Measurements from ENCODE around the gene GGCT.

Gene GGCT

DNA sequence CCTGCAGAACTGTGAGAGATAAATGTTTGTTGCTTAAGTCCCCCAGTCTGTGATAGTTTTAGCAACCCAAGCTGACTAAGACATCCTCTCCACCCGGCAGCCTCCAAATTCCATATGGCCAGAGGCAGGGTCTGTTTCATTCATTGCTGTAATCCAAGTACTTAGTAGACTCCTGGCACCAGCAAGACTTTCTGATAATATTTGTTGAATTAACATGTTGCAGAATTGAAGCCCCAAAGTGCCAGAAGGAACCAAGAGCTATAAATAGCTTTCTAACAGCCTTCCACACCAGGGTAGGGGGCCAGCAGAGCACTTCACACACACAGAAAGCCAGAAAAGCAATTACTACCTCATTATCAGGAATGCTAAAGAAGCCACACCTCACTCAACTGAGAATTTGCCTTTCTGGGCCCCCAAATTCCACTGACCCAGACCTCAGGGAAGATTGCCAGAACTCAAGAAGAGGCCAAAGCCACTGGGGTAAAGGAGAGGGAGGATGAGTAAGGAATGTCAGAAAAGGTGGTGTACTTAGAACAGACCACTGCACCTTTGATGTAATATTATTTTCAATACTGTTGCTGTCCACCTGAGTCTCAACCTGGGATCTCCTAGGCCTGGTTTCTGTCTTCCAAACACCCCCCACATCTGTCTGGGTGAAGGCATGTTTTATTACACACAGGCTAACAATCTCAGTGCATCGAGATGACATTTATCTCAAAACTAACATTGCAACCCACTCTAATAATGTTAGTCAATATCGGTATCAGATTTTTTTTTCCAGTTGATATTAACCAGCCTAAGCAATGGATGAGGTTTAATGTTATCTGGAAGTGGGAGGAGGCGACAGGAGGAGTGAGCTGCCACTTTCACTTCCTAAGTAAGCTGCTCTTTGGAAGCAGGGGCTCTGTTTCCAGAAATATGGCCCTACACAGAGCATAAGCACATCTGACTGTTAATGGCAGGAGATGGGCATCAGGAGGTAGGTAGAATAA is 31.5 kb downstream of the GGCT start:
- ChIA-PET POLR2A (no interaction called here), CTCF (interaction anchor here (0.7 kb wide), 1 partner anchor 12 kb away, joined by 3 read pairs; no protein-coding TSS in a partner anchor)
- H3K4me3 ChIP-seq (ENCODE audit: low read depth, low read length): no peak overlapping the region
- no peaks in the 10 kb centered on the region for H3K9me3 ChIP-seq (ENCODE audit: control insufficient read depth, insufficient read depth, low read depth, low read length)
- peaks cover 0 to 4% of the 10 kb centered on the region in 2 experiments; a peak in 1 of 3 replicates for H3K36me3 ChIP-seq (ENCODE audit: control insufficient read depth in 2 of 2, insufficient read depth in 1 of 2, low read length in 2 of 2)
- TF ChIP-seq ZNF837 (tag by site-specific recombination; IDR thresholded peaks at IDR 0.05) (no peak), ZNF521 (tag by site-specific recombination; IDR thresholded peaks at IDR 0.05) (no peak), ZNF621 (tag by site-specific recombination; IDR thresholded peaks at IDR 0.05) (no peak), ZEB2 (tag by site-specific recombination; IDR thresholded peaks at IDR 0.05) (no peak), ZNF423 (tag by site-specific recombination; IDR thresholded peaks at IDR 0.05) (no peak), ZNF664 (tag by site-specific recombination; IDR thresholded peaks at IDR 0.05) (no peak)
- TF ChIP-seq, protein P1, sequence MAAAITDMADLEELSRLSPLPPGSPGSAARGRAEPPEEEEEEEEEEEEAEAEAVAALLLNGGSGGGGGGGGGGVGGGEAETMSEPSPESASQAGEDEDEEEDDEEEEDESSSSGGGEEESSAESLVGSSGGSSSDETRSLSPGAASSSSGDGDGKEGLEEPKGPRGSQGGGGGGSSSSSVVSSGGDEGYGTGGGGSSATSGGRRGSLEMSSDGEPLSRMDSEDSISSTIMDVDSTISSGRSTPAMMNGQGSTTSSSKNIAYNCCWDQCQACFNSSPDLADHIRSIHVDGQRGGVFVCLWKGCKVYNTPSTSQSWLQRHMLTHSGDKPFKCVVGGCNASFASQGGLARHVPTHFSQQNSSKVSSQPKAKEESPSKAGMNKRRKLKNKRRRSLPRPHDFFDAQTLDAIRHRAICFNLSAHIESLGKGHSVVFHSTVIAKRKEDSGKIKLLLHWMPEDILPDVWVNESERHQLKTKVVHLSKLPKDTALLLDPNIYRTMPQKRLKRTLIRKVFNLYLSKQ (tag by site-specific recombination; IDR thresholded peaks at IDR 0.05; ENCODE audit: borderline replicate concordance): no peak
- TF ChIP-seq, protein P2, sequence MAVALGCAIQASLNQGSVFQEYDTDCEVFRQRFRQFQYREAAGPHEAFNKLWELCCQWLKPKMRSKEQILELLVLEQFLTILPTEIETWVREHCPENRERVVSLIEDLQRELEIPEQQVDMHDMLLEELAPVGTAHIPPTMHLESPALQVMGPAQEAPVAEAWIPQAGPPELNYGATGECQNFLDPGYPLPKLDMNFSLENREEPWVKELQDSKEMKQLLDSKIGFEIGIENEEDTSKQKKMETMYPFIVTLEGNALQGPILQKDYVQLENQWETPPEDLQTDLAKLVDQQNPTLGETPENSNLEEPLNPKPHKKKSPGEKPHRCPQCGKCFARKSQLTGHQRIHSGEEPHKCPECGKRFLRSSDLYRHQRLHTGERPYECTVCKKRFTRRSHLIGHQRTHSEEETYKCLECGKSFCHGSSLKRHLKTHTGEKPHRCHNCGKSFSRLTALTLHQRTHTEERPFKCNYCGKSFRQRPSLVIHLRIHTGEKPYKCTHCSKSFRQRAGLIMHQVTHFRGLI (tag by site-specific recombination; IDR thresholded peaks at IDR 0.05): no peak
- TF ChIP-seq, protein P3, sequence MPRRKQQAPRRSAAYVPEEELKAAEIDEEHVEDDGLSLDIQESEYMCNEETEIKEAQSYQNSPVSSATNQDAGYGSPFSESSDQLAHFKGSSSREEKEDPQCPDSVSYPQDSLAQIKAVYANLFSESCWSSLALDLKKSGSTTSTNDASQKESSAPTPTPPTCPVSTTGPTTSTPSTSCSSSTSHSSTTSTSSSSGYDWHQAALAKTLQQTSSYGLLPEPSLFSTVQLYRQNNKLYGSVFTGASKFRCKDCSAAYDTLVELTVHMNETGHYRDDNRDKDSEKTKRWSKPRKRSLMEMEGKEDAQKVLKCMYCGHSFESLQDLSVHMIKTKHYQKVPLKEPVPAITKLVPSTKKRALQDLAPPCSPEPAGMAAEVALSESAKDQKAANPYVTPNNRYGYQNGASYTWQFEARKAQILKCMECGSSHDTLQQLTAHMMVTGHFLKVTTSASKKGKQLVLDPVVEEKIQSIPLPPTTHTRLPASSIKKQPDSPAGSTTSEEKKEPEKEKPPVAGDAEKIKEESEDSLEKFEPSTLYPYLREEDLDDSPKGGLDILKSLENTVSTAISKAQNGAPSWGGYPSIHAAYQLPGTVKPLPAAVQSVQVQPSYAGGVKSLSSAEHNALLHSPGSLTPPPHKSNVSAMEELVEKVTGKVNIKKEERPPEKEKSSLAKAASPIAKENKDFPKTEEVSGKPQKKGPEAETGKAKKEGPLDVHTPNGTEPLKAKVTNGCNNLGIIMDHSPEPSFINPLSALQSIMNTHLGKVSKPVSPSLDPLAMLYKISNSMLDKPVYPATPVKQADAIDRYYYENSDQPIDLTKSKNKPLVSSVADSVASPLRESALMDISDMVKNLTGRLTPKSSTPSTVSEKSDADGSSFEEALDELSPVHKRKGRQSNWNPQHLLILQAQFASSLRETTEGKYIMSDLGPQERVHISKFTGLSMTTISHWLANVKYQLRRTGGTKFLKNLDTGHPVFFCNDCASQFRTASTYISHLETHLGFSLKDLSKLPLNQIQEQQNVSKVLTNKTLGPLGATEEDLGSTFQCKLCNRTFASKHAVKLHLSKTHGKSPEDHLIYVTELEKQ (tag by site-specific recombination; IDR thresholded peaks at IDR 0.05; ENCODE audit: borderline replicate concordance): no peak
- TF ChIP-seq, protein P4, sequence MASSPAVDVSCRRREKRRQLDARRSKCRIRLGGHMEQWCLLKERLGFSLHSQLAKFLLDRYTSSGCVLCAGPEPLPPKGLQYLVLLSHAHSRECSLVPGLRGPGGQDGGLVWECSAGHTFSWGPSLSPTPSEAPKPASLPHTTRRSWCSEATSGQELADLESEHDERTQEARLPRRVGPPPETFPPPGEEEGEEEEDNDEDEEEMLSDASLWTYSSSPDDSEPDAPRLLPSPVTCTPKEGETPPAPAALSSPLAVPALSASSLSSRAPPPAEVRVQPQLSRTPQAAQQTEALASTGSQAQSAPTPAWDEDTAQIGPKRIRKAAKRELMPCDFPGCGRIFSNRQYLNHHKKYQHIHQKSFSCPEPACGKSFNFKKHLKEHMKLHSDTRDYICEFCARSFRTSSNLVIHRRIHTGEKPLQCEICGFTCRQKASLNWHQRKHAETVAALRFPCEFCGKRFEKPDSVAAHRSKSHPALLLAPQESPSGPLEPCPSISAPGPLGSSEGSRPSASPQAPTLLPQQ (tag by site-specific recombination; IDR thresholded peaks at IDR 0.05): no peak
- TF ChIP-seq, protein P5, sequence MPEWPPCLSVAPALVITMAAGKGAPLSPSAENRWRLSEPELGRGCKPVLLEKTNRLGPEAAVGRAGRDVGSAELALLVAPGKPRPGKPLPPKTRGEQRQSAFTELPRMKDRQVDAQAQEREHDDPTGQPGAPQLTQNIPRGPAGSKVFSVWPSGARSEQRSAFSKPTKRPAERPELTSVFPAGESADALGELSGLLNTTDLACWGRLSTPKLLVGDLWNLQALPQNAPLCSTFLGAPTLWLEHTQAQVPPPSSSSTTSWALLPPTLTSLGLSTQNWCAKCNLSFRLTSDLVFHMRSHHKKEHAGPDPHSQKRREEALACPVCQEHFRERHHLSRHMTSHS (tag by site-specific recombination; IDR thresholded peaks at IDR 0.05): no peak
- TF ChIP-seq, protein P6, sequence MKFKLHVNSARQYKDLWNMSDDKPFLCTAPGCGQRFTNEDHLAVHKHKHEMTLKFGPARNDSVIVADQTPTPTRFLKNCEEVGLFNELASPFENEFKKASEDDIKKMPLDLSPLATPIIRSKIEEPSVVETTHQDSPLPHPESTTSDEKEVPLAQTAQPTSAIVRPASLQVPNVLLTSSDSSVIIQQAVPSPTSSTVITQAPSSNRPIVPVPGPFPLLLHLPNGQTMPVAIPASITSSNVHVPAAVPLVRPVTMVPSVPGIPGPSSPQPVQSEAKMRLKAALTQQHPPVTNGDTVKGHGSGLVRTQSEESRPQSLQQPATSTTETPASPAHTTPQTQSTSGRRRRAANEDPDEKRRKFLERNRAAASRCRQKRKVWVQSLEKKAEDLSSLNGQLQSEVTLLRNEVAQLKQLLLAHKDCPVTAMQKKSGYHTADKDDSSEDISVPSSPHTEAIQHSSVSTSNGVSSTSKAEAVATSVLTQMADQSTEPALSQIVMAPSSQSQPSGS (tag by site-specific recombination; IDR thresholded peaks at IDR 0.05; ENCODE audit: low read depth): no peak
- H3K4me1 ChIP-seq (ENCODE audit: control insufficient read depth, insufficient read depth, low read length): no peaks in the 10 kb centered on the region; the same call in 1 of the 2 replicates
- H3K27ac ChIP-seq (ENCODE audit: extremely low read depth, low read depth, low read length): no peak overlapping the region
